Measurements from ENCODE around the gene PCTP.

DNA sequence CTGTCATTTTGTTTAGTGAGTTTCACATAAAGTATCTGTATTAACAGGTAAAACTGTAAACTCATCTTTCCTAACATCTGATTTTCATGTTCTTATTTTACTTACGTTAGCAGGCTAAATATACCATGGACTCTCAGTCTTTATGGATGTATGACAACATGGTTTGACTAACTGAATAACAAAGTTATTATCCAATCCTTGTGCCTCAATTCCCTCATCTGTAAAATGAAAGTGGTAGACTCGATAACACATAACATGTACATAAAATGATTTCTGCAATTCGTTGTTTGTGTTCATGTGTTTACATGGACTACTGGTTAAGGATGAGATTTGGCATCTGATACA, 9.5 kb upstream of the PCTP start:
- TF ChIP-seq, protein P1, sequence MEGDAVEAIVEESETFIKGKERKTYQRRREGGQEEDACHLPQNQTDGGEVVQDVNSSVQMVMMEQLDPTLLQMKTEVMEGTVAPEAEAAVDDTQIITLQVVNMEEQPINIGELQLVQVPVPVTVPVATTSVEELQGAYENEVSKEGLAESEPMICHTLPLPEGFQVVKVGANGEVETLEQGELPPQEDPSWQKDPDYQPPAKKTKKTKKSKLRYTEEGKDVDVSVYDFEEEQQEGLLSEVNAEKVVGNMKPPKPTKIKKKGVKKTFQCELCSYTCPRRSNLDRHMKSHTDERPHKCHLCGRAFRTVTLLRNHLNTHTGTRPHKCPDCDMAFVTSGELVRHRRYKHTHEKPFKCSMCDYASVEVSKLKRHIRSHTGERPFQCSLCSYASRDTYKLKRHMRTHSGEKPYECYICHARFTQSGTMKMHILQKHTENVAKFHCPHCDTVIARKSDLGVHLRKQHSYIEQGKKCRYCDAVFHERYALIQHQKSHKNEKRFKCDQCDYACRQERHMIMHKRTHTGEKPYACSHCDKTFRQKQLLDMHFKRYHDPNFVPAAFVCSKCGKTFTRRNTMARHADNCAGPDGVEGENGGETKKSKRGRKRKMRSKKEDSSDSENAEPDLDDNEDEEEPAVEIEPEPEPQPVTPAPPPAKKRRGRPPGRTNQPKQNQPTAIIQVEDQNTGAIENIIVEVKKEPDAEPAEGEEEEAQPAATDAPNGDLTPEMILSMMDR (IDR thresholded peaks at IDR 0.05; ENCODE audit: insufficient read depth, low read length, poor library complexity, severe bottlenecking), result no peak
- TF ChIP-seq EZH2phosphoT487 (conservative IDR thresholded peaks at IDR 0.05; ENCODE audit: low read length), result no peak
